ENCODE data around the gene IKZF3. TPM values are rescaled to one million over a fixed set of nuclear protein-coding genes. Genes with fewer than 3 reads are reported as not detected.
"Not testable (repeated sequence)": the region's sequence is repeated elsewhere in the genome, so short reads cannot be mapped to it uniquely, and the experiment has no call there.

The IKZF3 gene
- total RNA-seq = under 1 TPM; 0.37 to 0.51 TPM

DNA sequence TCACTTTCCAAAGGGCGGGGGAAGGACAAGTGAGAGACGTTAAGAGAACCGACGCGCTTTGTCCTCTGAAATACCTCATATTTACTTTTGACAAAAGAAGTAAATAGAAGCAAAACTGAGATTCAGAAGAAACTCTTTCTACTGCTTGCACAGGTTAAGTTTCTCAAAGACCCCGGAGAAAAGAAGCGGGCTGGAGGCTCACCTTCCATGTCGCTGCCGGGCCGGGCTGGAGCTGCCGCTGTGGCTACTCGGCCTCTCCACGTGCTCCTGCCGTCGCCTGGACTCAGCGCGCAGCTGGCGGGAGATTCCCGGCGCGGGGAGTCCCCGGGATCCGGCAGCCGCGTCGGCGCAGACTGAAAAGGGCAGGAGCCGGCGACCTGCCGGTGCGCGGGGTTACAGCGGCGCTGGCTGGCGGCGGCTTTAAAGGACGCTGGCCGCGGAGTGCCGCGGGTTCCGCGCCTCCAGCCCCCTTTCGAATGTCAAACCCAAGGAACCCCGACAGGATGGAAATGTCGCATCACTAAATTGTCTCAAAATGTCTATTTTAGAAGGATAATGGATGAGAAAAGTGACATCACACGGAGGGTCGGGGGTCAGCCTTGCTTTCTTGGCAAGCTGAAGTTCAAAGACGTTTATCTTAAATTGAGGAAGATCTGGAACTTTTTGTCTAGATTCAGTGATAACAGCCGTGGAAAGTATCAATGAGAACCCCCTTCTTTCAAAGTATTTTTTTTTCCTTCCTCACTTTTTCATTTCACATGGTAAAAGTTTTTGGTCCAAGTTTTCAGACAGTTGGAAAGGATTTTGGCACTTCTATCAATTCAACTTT, at the start of gene IKZF3:
Gene IKZF3, minus strand, starts transcription at position 395 of the 829 bp plus-strand sequence. Its CDS starts 186 bp downstream, at position 209.
- no peaks in the 10 kb centered on the region for H3K36me3 ChIP-seq
- no peak within 1 kb of the TSS for H3K27ac ChIP-seq
- DNase-seq (ENCODE audit: low spot score) = no peak
- H3K9me3 ChIP-seq = peaks cover 0 to 12% of the 10 kb centered on the region in 2 donors
- H3K27me3 ChIP-seq = peaks cover 22 to 31% of the 10 kb centered on the region in 2 donors
- peaks cover 0 to 8% of the 10 kb centered on the region in 2 donors for H3K4me1 ChIP-seq
- TF ChIP-seq, protein P1, sequence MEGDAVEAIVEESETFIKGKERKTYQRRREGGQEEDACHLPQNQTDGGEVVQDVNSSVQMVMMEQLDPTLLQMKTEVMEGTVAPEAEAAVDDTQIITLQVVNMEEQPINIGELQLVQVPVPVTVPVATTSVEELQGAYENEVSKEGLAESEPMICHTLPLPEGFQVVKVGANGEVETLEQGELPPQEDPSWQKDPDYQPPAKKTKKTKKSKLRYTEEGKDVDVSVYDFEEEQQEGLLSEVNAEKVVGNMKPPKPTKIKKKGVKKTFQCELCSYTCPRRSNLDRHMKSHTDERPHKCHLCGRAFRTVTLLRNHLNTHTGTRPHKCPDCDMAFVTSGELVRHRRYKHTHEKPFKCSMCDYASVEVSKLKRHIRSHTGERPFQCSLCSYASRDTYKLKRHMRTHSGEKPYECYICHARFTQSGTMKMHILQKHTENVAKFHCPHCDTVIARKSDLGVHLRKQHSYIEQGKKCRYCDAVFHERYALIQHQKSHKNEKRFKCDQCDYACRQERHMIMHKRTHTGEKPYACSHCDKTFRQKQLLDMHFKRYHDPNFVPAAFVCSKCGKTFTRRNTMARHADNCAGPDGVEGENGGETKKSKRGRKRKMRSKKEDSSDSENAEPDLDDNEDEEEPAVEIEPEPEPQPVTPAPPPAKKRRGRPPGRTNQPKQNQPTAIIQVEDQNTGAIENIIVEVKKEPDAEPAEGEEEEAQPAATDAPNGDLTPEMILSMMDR (IDR thresholded peaks at IDR 0.05) = peak in 1 of 2 donors; percentile 30
- H3K4me3 ChIP-seq = peak within 1 kb of the TSS in 1 of 2 donors; percentile 27

DNA sequence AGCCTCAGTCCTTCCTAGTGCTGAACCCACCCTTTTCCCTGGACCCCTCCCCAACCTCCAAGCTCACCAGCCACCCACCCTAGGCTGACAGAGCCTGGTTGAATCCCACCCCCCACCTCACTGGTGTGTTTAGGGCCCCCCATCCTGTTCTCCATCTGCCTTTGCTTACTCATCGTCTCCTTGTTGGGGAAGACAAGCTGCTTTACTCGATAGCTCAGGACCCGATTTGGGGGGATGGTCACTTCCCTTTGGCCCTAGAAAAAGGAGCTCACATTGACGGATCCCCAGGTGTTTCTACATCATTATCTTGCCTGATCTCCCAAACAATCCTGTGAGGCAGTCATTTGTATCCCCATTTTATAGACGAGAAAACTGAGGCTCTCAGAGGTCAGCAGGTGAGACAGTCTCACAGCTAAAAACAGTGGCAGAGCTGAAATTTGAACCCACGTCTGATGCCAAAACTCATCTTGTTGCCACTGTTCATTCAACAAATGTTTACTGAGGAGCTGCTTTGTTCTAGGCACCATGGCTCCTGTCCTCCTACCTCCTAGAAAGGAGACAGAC, 44.8 kb upstream of the IKZF3 start:
- Histone ChIP-seq H3K36me3 (peaks cover under 1% of the 10 kb centered on the region), H3K4me3 (no peak overlapping the region), H3K9me3 (no peaks in the 10 kb centered on the region), H3K27me3 (no peaks in the 10 kb centered on the region), H3K27ac (no peak overlapping the region), H3K4me1 (no peaks in the 10 kb centered on the region)
- DNase-seq (ENCODE audit: low spot score) = no peak
- TF ChIP-seq, protein P1 (IDR thresholded peaks at IDR 0.05) = no peak

DNA sequence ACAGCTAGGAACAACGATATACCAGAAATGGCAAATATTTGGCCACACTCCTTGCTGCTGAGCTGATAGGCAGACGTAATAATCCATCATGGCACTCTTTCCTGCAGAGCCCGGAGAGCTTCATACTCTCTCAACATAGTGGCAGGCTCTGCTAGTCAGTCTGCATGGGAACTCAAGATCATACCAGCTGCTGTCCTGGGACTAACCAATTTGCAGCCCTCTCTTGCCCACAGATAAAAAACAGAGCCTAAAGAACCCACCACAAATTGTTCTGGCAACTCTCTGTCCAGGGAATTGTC, 40.8 kb upstream of the IKZF3 start:
- Histone ChIP-seq H3K36me3 (peaks cover 8% of the 10 kb centered on the region), H3K9me3 (no peaks in the 10 kb centered on the region), H3K4me3 (no peak overlapping the region), H3K27ac (no peak overlapping the region), H3K4me1 (no peaks in the 10 kb centered on the region), H3K27me3 (no peaks in the 10 kb centered on the region)
- TF ChIP-seq, protein P1 (IDR thresholded peaks at IDR 0.05) = no peak
- no peak for DNase-seq (ENCODE audit: low spot score)

DNA sequence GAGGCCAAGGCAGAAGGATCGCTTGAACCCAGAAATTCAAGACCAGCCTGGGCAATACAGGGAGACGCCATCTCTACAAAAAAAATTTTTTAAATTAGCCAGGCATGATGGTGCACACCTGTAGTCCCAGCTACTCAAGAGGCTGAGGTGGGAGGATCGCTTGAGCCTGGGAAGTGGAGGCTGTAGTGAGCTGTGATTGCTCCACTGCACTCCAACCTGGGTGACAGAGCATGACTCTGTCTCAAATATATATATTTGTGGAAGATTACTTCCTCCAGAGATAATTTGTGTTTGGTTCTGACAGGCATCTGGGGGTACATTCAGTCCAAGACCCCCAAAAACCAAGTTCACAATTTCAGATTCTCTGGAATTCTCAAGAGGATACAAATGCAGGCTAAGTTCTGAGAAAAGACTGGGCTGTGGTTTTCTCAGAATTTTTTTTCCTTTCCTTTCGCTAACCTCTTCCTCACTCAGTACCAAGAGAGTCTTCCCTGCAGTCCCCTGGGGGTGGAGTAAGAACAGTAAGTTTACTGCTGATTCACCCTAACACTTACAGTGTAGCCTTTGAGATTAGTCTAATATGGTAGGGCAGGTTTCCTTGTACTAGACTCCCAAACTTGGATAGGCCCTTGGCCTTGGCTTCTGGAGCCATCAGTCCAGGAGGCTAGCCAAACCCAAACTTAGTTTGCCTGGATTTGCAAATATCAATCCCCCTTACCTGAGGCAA, 39.2 kb upstream of the IKZF3 start:
- peak; percentile 5 for DNase-seq (ENCODE audit: low spot score)
- no peaks in the 10 kb centered on the region for H3K27me3 ChIP-seq
- H3K27ac ChIP-seq = no peak overlapping the region
- H3K36me3 ChIP-seq = peaks cover 8% of the 10 kb centered on the region
- H3K9me3 ChIP-seq = no peaks in the 10 kb centered on the region
- no peaks in the 10 kb centered on the region for H3K4me1 ChIP-seq
- TF ChIP-seq, protein P1 (IDR thresholded peaks at IDR 0.05) = no peak
- no peak overlapping the region for H3K4me3 ChIP-seq

DNA sequence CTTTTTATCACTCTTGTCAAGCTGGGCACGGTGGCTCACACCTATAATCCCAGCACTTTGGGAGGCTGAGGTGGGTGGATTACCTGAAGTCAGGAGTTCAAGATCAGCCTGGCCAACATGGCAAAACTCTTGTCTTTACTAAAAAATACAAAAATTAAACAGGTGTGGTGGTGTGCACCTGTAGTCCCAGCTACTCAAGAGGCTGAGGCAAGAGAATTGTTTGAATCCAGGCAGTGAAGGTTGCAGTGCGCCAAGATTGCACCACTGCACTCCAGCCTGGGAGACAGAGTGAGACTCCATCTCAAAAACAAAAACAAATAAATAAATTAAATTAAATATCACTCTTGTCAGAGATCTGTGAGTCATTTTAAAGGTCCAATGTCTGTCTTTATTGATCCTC, 37.9 kb upstream of the IKZF3 start:
- not testable (repeated sequence) for H3K4me1 ChIP-seq, H3K27me3 ChIP-seq, H3K27ac ChIP-seq, H3K4me3 ChIP-seq, H3K9me3 ChIP-seq, H3K36me3 ChIP-seq
- DNase-seq (ENCODE audit: low spot score) = peak; percentile 18

DNA sequence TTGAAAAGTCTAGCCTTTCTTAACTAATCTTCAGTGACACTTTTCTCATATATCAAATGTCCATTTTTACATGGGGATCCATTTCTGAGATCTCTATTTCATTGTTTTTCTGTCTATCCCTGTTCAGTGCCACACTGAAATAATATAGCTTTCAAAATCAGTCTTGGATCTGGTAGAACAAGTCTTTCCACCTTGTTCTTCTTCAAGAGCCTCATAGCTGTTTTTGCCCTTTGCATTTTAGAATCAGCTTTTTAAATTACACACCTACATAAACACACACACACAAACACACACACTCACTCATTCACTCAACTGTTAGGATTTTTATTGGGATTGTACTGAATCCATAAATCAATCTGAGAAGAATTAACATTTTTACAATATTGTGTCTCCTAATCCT, 35.1 kb upstream of the IKZF3 start:
- no peak overlapping the region for H3K4me3 ChIP-seq
- no peaks in the 10 kb centered on the region for H3K4me1 ChIP-seq

More for the DNA sequence above, 35.1 kb upstream of the IKZF3 start:
- TF ChIP-seq, protein P1 (IDR thresholded peaks at IDR 0.05) = no peak
- DNase-seq (ENCODE audit: low spot score) = no peak
- H3K9me3 ChIP-seq = no peaks in the 10 kb centered on the region
- H3K36me3 ChIP-seq = peaks cover 8% of the 10 kb centered on the region
- no peaks in the 10 kb centered on the region for H3K27me3 ChIP-seq
- H3K27ac ChIP-seq = no peak overlapping the region

Measured in right atrium auricular region (tissue), 2 donors.